Measurements from ENCODE around the gene HSPA12B.

DNA sequence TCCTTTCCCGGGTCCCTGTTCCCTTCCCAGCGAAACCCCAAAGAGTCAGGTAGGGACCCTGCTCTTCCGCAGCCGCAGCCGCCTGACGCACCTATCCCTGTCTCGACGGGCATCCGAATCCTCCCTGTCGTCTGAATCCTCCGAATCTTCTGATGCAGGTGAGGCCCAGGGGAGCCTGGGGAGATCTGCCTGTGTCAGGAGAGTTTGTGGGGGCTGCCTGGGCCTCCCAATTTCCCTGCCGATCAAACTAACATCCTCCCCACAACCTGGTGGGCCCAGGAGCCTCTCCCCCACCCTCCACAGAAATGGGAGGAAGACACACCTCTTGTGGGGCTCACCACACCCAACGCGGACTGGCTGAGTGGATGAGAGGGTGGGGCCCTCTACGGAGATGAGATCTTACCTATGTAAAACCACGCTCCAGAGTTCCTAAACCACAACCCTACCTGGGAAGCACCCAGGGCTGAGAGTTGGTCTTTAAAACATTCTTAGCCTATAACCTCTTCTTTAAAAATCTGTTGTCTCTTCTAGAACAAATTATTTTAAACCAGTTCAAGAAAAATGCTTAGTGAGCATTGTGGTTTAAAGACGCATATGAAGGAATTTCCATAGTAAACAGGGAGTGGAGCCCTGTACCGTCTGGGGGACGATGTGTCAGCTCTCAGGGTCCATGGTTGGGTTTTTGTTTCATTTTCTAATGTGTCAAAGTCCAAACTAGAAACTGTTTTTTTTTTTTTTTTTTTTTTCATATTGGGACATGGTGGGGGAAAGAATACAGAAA lies 65.3 kb downstream of the HSPA12B start:
- TF ChIP-seq, protein P1, sequence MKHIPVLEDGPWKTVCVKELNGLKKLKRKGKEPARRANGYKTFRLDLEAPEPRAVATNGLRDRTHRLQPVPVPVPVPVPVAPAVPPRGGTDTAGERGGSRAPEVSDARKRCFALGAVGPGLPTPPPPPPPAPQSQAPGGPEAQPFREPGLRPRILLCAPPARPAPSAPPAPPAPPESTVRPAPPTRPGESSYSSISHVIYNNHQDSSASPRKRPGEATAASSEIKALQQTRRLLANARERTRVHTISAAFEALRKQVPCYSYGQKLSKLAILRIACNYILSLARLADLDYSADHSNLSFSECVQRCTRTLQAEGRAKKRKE (CRISPR knock-in tag; IDR thresholded peaks at IDR 0.05; ENCODE audit: low read depth) = no peak
- TF ChIP-seq, protein P2, sequence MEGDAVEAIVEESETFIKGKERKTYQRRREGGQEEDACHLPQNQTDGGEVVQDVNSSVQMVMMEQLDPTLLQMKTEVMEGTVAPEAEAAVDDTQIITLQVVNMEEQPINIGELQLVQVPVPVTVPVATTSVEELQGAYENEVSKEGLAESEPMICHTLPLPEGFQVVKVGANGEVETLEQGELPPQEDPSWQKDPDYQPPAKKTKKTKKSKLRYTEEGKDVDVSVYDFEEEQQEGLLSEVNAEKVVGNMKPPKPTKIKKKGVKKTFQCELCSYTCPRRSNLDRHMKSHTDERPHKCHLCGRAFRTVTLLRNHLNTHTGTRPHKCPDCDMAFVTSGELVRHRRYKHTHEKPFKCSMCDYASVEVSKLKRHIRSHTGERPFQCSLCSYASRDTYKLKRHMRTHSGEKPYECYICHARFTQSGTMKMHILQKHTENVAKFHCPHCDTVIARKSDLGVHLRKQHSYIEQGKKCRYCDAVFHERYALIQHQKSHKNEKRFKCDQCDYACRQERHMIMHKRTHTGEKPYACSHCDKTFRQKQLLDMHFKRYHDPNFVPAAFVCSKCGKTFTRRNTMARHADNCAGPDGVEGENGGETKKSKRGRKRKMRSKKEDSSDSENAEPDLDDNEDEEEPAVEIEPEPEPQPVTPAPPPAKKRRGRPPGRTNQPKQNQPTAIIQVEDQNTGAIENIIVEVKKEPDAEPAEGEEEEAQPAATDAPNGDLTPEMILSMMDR (IDR thresholded peaks at IDR 0.05) = no peak
- no peak for TF ChIP-seq POLR2A (IDR thresholded peaks at IDR 0.05; ENCODE audit: low read length)
- TF ChIP-seq ZNF302 (CRISPR knock-in tag; IDR thresholded peaks at IDR 0.05) = no peak
- TF ChIP-seq NFE2L2 (conservative IDR thresholded peaks at IDR 0.05; ENCODE audit: low read length) = no peak
- no peak for TF ChIP-seq JUNB (IDR thresholded peaks at IDR 0.05)
- TF ChIP-seq, protein P3, sequence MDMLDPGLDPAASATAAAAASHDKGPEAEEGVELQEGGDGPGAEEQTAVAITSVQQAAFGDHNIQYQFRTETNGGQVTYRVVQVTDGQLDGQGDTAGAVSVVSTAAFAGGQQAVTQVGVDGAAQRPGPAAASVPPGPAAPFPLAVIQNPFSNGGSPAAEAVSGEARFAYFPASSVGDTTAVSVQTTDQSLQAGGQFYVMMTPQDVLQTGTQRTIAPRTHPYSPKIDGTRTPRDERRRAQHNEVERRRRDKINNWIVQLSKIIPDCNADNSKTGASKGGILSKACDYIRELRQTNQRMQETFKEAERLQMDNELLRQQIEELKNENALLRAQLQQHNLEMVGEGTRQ (IDR thresholded peaks at IDR 0.05) = no peak
- TF ChIP-seq, protein P4, sequence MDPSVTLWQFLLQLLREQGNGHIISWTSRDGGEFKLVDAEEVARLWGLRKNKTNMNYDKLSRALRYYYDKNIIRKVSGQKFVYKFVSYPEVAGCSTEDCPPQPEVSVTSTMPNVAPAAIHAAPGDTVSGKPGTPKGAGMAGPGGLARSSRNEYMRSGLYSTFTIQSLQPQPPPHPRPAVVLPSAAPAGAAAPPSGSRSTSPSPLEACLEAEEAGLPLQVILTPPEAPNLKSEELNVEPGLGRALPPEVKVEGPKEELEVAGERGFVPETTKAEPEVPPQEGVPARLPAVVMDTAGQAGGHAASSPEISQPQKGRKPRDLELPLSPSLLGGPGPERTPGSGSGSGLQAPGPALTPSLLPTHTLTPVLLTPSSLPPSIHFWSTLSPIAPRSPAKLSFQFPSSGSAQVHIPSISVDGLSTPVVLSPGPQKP (IDR thresholded peaks at IDR 0.05; ENCODE audit: low read depth, low read length) = no peak
- TF ChIP-seq, protein P5, sequence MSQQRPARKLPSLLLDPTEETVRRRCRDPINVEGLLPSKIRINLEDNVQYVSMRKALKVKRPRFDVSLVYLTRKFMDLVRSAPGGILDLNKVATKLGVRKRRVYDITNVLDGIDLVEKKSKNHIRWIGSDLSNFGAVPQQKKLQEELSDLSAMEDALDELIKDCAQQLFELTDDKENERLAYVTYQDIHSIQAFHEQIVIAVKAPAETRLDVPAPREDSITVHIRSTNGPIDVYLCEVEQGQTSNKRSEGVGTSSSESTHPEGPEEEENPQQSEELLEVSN (IDR thresholded peaks at IDR 0.05; ENCODE audit: borderline replicate concordance, low read depth) = no peak
- no peak for TF ChIP-seq EHMT2 (IDR thresholded peaks at IDR 0.05; ENCODE audit: low read depth)
- TF ChIP-seq HMGXB4 (CRISPR knock-in tag; IDR thresholded peaks at IDR 0.05; ENCODE audit: borderline replicate concordance) = no peak
- TF ChIP-seq SMC3 (IDR thresholded peaks at IDR 0.05) = no peak
- TF ChIP-seq RAD21 (conservative IDR thresholded peaks at IDR 0.05 in 1 of 2, IDR thresholded peaks at IDR 0.05 in 1 of 2) = no peak
